ENCODE measurements around the gene NUP85.
"Not testable (repeated sequence)": the region's sequence is repeated elsewhere in the genome, so short reads cannot be mapped to it uniquely, and the experiment has no call there.

Gene NUP85, protein sequence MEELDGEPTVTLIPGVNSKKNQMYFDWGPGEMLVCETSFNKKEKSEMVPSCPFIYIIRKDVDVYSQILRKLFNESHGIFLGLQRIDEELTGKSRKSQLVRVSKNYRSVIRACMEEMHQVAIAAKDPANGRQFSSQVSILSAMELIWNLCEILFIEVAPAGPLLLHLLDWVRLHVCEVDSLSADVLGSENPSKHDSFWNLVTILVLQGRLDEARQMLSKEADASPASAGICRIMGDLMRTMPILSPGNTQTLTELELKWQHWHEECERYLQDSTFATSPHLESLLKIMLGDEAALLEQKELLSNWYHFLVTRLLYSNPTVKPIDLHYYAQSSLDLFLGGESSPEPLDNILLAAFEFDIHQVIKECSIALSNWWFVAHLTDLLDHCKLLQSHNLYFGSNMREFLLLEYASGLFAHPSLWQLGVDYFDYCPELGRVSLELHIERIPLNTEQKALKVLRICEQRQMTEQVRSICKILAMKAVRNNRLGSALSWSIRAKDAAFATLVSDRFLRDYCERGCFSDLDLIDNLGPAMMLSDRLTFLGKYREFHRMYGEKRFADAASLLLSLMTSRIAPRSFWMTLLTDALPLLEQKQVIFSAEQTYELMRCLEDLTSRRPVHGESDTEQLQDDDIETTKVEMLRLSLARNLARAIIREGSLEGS

DNA sequence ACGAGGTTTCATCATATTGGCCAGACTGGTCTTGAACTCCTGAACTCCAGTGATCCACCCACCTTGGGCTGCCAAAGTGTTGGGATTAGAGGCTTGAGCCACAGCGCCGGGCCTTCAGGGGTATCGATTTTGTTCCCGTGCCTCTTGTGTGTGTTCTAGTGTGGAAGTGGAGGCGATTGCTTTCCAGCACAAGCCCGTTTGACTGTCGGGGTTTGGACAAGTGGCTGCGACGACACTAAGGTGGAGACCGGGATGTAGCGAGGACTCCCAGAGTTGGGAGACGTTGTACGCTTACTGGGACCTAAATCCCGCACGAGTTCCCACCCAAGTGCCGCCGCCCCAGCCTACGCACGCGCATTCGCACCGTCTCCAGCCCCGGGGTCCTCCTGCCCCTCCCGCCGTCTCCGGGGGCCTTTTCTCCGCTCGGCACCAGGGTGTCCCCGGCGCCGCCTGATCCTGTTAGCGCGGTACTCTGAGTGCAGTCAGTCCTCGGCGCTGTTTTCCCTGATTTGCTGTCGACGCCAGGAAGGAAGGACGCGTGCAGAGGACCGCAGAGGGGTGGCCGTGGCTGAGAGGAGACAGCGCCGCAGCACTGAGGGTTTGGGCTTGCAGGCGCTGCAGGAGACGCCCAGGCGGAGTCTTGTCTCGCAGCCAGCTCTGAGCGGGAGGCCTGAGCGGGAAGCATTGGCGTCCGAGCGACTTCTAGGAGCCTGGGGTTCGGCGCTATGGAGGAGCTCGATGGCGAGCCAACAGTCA is at the start of gene NUP85:
NUP85 (plus strand) TSS at position 643 of the 756 bp plus-strand sequence; CDS start at position 726, 83 bp downstream.
- no peak for FAIRE-seq

DNA sequence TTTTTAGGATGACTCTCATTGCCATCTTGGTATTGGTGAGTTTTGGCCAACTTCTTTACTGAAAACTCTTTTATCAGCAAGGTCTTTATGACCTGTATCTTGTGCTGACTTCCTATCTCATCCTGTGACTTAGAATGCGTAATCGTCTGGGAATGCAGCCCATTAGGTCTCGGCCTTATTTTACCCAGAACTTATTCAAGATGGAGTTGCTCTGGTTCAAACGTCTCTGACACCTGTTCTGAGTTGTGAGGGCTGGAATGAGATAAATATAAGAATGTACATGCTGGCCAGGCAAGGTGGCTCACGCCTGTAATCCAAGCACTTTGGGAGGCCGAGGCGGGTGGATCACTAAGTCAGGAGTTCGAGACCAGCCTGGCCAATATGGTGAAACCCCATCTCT is 47.0 kb upstream of the NUP85 start:
- FAIRE-seq = not testable (repeated sequence)

DNA sequence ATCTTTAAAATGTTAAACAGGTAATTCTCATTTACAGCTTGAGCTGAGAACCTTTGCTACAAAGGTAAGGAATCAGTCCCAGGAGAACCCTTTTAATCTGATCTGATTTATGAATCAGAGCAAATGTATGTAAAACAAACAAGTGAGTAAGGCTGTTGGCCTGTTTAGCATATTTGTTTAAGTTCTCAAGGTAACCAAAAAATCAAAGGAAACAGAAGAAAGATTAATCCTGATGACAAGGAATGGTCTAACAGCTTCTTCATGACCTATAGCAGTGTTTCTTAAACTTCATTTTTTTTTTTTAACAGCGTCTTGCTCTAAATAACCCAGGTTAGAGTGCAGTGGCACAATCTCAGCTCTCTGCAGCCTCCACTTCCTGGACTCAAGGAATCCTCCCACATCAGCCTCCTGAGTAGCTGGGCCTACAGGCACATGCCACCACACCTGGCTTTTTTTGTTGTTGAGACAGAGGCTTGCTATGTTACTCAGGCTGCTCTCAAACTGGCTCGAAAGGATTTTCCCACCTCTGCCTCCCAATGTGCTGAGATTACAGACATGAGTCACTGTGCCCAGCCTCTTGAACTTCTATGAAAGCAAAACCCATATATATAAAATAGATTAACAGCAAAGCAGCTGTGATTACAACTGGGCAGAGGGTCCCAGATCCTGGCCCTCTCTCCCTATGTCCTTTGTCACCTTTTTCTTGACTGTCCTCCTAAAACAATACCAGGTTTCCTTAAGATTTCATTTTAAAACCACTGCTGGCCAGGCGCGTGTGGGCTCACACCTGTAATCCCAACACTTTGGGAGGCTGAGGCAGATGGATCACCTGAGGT is 46.1 kb upstream of the NUP85 start:
- FAIRE-seq = no peak

DNA sequence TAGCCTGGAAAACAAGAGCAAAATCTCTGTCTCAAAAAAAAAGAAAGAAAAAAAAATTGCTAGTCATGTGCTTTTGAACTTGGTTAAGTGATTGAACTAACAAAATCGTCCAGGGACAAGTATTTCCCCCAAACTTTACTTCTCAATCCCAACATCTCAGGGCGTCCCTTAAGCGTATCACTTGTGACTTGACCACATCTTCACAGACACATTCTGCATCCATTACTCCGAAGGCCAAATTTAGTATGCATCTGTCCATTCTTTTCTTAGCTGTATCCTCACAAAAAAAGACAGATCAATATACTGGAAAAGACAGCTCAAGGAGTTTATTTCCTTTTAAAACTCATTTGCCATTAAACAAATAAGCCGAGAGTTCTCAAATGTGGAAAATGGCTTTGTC is 45.3 kb upstream of the NUP85 start:
- no peak for FAIRE-seq

DNA sequence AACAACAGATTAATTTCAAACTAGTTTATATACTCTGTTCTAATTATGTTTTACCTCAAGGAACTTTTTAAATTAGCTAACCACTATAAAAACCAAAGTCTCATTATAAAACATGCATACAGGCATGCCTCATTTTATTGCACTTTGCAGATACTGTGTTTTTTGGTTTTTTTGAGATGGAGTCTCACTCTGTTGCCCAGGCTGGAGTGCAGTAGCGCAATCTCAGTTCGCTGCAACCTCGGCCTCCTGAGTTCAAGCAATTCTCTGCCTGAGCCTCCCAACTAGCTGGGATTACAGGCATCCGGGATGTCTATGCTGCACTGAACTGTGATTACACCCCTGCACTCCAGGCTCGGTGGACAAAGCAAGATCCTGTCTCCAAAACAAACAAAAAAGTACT is 42.4 kb upstream of the NUP85 start:
- no peak for FAIRE-seq

DNA sequence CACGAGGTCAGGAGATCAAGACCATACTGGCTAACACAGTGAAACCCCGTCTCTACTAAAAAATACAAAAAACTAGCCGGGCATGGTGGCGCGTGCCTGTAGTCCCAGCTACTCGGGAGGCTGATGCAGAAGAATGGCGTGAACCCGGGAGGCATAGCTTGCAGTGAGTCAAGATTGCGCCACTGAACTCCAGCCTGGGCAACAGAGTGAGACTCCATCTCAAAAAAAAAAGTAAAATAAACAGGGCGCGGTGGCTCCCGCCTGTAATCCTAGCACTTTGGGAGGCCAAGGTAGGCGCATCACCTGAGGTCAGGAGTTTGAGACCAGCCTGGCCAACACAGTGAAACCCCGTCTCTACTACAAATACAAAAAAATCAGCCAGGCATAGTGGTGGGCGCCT is 40.9 kb upstream of the NUP85 start:
- FAIRE-seq = not testable (repeated sequence)

DNA sequence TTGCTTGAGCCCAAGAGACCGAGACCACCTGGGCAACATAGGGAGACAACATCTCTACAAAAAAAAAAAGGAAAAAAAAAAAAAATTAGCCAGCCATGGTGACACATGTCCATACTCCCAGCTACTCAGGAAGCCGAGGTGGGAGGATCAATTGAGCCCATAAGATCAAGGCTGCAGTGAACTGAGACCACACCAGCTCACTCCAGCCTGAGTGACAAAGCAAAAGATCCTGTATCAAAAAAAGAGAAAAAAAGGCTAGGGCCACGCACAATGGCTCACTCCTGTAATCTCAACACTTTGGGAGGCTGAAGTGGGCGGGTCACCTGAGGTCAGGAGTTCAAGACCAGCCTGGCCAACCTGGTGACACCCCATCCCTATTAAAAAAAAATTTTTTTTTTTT is 36.5 kb upstream of the NUP85 start:
- FAIRE-seq = no peak

DNA sequence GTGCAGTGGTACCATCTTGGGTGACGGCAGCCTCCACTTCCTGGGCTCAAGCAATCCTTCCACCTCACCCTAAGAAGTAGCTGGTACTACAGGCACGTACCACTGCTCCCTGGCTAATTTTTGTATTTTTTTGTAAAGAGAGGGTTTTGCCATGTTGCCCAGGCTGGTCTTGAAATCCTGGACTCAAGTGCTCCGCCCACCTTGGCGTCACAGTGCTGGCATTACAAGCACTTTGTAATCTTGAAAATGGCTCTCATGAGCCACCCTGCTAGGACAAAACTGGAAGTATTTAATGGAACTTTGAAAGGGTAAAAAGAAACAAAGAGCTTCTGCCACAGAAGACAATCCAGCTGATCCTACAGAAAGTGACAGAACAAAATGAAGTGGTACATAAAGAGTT is 32.0 kb upstream of the NUP85 start:
- FAIRE-seq = no peak

DNA sequence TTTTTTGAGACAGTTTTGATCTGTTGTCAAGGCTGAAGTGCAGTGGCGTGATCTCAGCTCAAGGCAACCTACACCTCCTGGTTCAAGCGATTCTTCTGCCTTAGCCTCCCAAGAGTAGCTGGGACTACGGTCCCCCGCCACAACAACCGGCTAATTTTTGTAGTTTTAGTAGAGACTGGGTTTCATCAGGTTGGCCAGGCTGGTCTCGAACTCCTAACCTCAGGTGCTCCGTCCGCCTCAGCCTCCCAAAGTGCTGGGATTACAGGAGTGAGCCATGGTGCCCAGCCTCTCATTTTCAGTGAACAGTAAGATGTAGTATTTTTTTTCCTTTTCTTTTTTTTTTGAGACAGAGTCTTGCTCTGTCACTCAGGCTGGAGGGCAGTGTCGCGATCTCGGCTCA is 30.5 kb upstream of the NUP85 start:
- FAIRE-seq = no peak

DNA sequence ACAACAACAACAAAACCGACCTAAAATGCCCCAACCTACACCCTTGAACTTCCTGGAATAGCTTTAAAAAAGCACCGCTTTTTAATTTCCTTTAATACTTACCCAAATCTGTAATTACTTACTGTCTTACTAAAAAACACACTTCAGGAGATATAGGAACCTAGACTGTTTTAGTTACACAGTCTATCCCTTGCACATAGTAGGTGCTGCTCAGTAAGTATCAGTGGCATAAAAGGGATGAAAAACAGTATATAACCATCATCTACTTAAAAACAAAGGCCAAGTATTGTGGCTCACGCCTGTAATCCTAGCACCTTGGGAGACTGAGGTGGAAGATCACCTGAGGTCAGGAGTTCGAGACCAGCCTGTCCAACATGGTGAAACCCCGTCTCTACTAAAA is 28.9 kb upstream of the NUP85 start:
- FAIRE-seq = no peak

DNA sequence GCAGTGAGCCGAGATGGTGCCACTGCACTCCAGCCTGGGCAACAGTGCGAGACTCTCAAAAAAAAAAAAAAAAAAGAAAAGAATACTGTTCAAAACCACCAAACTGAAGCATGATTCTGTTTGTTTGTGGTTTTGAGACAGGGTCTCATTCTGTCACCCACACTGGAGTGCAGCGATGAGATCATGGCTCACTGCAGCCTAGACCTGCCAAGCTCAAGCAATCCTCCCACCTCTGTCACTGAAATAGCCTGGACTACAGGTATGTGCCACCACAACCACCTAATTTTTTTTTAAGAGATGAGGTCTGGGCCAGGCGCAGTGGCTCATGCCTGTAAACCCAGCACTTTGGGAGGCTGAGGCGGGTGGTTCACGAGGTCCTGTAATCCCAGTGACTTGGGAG is 27.0 kb upstream of the NUP85 start:
- FAIRE-seq = no peak

DNA sequence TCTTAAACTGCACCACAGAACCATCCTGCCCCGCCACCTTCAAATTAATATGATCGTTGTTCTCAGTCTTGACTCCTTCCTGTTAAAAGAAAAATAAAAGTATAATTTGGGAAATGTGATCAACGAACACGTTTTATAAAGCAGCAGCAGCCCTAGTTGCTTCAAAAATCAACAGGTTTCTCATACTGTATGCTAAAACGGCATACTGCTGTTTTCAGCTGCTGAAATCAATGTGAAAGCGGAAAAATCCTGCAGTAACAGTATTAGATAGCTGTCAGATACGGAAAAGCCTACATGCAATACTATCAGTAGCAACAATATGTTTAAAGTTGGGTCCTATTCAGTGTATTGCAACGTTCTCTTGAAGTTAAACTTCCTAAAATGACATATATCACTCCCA is 24.4 kb upstream of the NUP85 start:
- FAIRE-seq = no peak

DNA sequence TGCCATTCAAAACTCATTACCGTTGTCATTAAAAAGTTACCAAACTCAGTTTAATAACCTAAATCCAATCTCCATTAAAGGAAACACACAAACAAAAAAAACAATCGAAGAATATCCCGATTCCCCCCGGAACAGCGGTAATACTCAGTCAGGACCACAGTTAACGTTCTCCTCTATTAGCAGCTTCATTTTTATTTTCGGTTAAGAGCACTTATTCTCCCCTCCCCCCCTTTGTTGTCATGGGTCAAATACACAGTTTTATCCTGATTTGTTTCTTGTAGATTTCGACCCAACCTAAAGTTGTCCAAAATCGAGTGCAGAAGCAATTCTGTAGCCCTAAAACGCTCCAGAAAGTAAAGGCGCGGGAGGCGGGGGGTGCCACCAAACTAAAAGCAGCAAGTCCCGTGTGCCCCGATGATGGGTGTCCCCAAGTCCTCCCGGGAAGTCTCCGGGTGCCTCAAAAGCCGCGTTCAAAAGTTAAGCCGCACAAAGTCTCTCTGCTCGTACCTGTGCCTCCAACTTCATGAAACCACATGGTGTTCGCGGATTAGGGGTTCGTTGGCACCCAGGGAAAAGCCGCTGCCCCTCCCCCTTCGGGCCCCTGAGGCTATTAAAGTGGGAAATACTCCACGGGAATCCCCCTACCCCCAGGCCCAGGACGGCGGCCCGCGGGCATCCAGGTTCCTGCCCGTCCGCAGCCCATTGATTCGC is 23.7 kb upstream of the NUP85 start:
- no peak for FAIRE-seq

DNA sequence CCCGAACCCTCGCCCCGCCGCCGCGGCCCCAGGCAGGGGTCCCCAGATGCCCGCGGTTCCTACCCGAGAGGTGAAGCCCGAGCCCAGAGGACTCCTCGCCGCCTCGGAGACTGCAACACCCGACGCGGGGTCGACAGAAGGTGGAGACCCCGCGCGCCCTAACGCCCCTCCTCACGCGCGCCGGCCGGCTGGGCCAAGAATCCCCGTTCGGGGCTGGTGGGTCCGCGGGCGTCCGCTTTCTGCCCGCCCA is 23.2 kb upstream of the NUP85 start:
- no peak for FAIRE-seq

DNA sequence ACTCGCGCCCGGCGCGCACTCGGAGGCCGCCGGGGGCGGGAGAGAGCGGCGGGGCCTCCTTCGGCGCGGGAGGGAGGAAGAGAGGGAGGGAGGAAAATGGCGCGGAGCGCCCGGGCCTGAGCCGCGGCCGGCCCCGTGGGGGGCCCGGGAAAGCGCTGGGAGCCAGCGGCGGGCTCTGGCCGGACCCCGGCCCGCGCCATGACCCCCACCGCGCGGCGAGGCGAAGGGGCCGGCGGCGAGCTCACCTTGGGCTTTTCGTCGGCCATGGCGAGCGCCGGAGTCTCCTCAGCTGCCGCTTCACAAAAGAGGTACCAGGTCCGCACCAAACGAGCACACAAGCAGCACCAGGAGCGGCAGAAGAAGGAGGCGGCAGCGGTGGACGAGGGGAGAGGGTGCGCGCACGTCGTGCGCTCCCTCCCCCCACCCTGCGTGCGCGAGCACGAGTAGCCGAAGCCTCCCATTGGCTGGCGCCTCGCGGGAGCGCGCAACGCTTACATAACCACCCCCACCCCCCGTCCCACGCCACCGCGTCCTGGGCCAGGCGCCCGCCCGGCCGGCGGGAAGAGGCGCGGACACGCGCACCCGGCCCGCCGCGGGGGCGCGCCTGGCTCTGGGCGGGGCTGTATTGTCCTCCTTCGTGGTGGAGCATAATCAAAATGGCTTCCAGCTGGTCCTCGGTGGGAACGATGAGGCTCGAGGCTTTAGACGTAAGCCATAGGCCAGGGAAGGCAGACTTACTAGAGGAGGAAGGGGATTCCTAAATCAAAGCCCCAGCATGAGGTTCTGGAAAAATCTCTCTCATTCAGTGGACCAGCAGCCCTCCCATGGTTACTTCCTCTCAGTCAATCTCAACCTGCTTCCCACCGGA is 22.7 kb upstream of the NUP85 start, which contains the start of gene SUMO2:
SUMO2 (minus strand) TSS at position 391 of the 868 bp plus-strand sequence; CDS start at position 266, 125 bp downstream.
- FAIRE-seq = no peak

DNA sequence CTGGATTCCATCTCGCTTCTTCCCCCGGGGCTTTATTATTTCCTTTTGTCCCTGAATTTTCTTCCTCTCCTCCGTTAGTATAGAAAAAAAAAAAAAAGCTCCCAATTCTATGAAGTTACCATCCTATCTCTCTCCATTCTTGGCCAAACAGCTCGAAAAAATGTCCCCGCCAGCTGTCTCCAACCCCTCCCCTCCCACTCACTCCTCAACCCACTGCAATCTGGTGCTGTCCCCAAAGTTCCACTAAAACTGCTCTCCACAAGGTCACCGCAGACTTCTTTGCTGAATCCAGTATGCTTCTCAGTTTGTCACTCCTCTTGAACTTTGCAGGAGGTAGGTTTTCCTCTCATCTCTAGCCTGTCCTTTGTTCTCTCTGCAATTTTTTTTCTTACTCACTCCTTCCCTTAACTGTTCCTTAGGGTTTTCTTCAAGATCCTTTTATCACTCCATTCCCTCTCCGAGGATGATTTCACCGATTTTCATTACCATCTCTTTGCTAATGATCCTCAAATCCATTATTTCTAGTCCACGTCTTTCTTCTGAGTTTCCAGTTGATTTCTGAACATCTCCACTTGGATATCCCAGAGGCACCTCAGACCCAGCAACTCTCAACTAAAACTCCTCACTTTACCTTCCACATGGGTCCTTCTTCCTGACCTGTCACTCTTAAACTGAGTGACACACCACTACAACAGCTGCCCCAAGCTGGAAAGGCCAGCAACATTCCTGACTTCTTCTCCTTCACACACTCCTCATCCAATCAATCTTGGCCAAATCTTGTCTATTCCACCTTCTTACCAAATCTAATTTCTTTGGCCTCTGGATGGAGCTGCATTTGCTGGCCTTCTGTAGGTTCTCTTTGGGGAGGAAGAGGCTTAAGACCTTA is 21.2 kb upstream of the NUP85 start:
- FAIRE-seq = no peak

DNA sequence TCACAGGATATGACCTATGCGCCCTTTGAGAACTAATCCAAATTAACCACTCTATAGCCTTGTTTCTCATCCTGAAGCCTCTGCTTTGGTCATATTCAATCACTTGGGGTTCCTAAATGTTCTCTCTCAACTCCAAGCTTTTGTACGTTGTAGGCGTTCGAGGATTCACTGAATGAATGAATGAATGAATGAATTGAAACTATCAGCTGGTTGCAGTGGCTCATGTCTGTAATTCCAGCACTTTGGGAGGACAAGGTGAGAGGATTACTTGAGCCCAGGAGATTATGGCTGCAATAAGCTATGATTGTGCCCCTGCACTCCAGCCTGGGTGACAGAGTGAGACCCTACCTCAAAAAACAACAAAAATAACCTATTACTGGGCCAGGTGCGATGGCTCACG is 16.9 kb upstream of the NUP85 start:
- FAIRE-seq = no peak

DNA sequence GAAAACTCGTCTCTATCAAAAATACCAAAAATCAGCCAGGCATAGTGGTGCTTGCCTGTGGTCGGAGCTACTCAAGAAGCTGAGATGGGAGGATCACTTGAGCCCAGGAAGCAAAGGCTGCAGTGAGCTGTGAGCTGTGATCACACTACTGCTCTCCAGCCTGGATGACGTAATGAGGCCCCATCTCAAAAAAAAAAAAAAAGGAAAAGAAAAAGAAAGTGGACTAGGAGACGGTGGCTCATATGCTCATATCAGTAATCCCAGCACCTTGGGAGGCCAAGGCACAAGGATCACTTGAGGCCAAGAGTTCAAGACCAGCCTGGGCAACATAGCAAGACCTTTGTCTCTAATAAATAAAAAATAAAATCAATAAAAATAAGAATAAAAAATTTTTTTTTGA is 13.9 kb upstream of the NUP85 start:
- no peak for FAIRE-seq

DNA sequence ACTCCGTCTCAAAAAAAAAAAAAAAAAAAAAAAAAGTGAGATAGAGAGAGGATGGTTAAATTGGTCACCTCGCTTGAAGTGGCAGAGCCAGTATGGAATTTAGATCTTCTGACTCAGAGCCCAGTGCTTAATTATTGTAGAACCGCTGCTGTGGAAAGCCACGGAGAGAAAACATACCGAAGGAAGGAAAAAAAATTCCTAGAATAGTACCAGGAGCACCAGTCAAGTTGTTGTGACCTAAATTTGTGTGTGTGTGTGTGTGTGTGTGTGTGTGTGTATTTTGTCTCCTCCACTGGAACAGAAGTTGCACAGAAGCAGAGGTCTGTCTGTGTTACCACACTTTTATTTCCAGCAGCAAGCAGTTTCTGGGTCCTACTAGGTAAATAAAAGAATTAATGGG is 10.6 kb upstream of the NUP85 start:
- no peak for FAIRE-seq

DNA sequence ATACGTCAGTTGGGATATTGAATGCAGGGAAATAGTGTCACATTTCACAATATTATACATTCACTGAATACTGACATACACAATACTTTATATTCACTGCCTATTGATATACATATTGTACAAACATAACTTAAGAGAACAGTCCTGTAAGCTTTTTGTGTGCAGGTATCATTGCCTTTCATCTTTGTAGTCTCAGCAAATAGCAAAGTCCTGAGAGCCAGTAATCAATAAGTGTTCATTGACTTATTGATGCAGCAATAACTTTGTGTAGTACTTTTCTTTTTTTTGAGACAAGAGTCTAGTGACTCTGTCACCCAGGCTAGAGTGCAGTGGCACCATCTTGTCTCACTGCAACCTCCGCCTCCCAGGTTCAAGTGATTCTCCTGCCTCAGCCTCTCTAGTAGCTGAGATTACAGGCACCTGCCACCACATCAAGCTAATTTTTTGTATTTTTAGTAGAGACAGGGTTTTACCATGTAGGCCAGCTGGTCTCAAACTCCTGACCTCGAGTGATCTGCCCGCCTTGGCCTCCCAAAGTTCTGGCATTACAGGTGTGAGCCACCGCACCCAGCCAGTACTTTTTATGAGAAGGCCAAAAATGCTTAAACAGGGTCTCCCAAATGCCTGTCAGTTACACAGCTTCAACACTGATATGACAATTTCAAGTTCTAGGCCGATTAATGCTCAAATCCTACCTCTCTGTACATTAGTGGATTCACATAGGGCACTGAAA is 5.4 kb upstream of the NUP85 start:
- no peak for FAIRE-seq
